HepG2 (cell line): ENCODE results near the gene KCTD16. TPM values are rescaled to one million over a fixed set of nuclear protein-coding genes. Genes with fewer than 3 reads are reported as not detected.

Experiments
- ATAC-seq: fragments of 200-7000 bp; cut with Tn5 transposase; 3 replicates; pipeline ENCODE4 v1.9.1; 2020; ENCODE audit warnings: mild to moderate bottlenecking, moderate library complexity
- BruUV-seq: library from RNA; stranded (reverse); fragments of 400-500 nt; replicated peaks from 2 replicates; lab custom pipeline; 2021; lab: Mats Ljungman, UMichigan
- CTCF ChIA-PET: fragments of 300-600 bp; formaldehyde crosslinking; extraction: SDS; loops from one replicate; lab custom pipeline; 2021; ENCODE audit warnings: low total read pairs, inconsistent platforms, low intra/inter-chr PET ratio; lab: Yijun Ruan, JAX
- POLR2A ChIA-PET: fragments of 350-600 bp; sonication (Branson Sonifier 250); formaldehyde crosslinking; loops from one replicate; lab custom pipeline; 2020; ENCODE audit warnings: antibody characterized with exemption, inconsistent platforms; lab: Yijun Ruan, JAX
- DNase-seq: peaks from one replicate; pipeline ENCODE4 v3.0.0-alpha.2; 2015; ENCODE audit warnings: low spot score
- FAIRE-seq: peaks from 3 replicates; lab custom pipeline; 2011; peaks lifted over from hg19 to GRCh38; lab: Jason Lieb, UNC
- H2AFZ ChIP-seq: one replicate; pipeline ENCODE4 v1.6.1; 2011; ENCODE audit warnings: low read length, inconsistent platforms
- H3K27ac ChIP-seq: fragments of 300-600 bp; 3 replicates; pipeline ENCODE4 v1.8.0; 2011; ENCODE audit warnings: mixed run types, mild to moderate bottlenecking, mixed read lengths, low read length, inconsistent platforms; ENCODE audit not compliant: insufficient read depth; ENCODE audit errors: extremely low read length
- H3K27me3 ChIP-seq, 2 experiments: fragments of 200-600 bp in 1 of 2; 2 replicates in 1 of 2; 3 replicates in 1 of 2; pipeline versions ENCODE4 v1.6.0 to v1.8.0; 2011; ENCODE audit warnings: low read length in 2 of 2, mild to moderate bottlenecking in 2 of 2, moderate library complexity in 2 of 2, inconsistent platforms in 1 of 2; ENCODE audit not compliant: insufficient read depth in 2 of 2, control insufficient read depth in 1 of 2
- H3K36me3 ChIP-seq, 2 experiments: fragments of 200-600 bp in 1 of 2; replicated peaks in 1 of 2; 2 replicates in 1 of 2; 3 replicates in 1 of 2; pipeline versions ENCODE4 v1.5.1 to v1.8.0; 2011; ENCODE audit warnings: low read length in 2 of 2, inconsistent platforms in 1 of 2; ENCODE audit not compliant: insufficient read depth in 2 of 2, control insufficient read depth in 1 of 2
- H3K4me1 ChIP-seq: 2 replicates; pipeline ENCODE4 v1.5.1; 2012; ENCODE audit warnings: low read length, inconsistent platforms; ENCODE audit not compliant: insufficient read depth
- H3K4me2 ChIP-seq: 2 replicates; pipeline ENCODE4 v1.6.0; 2011; ENCODE audit warnings: low read depth, low read length, inconsistent platforms
- H3K4me3 ChIP-seq, 3 experiments: fragments of 200-600 bp in 1 of 3; sonication (generic), shearing (Covaris generic) in 1 of 3; replicated peaks in 1 of 3; 2 replicates each; pipeline ENCODE4 v1.5.1; 2011 to 2016; ENCODE audit warnings: low read length in 3 of 3, inconsistent platforms in 2 of 3, low read depth in 2 of 3, mild to moderate bottlenecking in 2 of 3, control low read depth in 1 of 3, mixed read lengths in 1 of 3; ENCODE audit not compliant: insufficient read depth in 1 of 3
- H3K79me2 ChIP-seq: one replicate; pipeline ENCODE4 v1.6.1; 2011; ENCODE audit warnings: low read length, inconsistent platforms; ENCODE audit not compliant: insufficient read depth
- H3K9ac ChIP-seq: 2 replicates; pipeline ENCODE4 v1.6.0; 2011; ENCODE audit warnings: mild to moderate bottlenecking, low read depth, low read length, inconsistent platforms; ENCODE audit not compliant: insufficient read depth
- H3K9me3 ChIP-seq: 2 replicates; pipeline ENCODE4 v1.5.1; 2012; ENCODE audit warnings: mild to moderate bottlenecking, low read length
- H4K20me1 ChIP-seq: 2 replicates; pipeline ENCODE4 v1.6.0; 2011; ENCODE audit warnings: inconsistent platforms, mild to moderate bottlenecking, low read length, moderate library complexity; ENCODE audit not compliant: insufficient read depth
- AGO1 ChIP-seq: fragments of 200-400 bp; formaldehyde crosslinking; IDR thresholded peaks from 2 replicates; pipeline ENCODE4 v1.6.1; 2017; ENCODE audit warnings: mild to moderate bottlenecking, low read depth, low read length, moderate library complexity; ENCODE audit not compliant: poor library complexity, severe bottlenecking
- BCL6 ChIP-seq: IDR thresholded peaks from 2 replicates; pipeline ENCODE4 v1.6.1; 2016; ENCODE audit warnings: missing genetic modification reagents, missing compliant biosample characterization
- HOXA9 ChIP-seq: sonication (generic); formaldehyde crosslinking; IDR thresholded peaks from 2 replicates; pipeline ENCODE4 v1.8.1; 2022; ENCODE audit warnings: missing genetic modification reagents, mild to moderate bottlenecking, moderate library complexity, borderline replicate concordance
- MIER2 ChIP-seq: IDR thresholded peaks from 2 replicates; pipeline ENCODE4 v1.6.1; 2016; ENCODE audit warnings: missing biosample characterization, missing genetic modification reagents
- PAX8 ChIP-seq: sonication (generic); formaldehyde crosslinking; IDR thresholded peaks from 2 replicates; pipeline ENCODE4 v1.8.0; 2022; ENCODE audit warnings: mild to moderate bottlenecking, missing genetic modification reagents, borderline replicate concordance
- RBFOX2 ChIP-seq: fragments of 200-400 bp; formaldehyde crosslinking; IDR thresholded peaks from 2 replicates; pipeline ENCODE4 v1.6.1; 2017; ENCODE audit warnings: low read depth, mild to moderate bottlenecking, low read length
- SNRNP70 ChIP-seq: fragments of 200-400 bp; formaldehyde crosslinking; IDR thresholded peaks from 2 replicates; pipeline ENCODE4 v1.6.1; 2017; ENCODE audit warnings: mild to moderate bottlenecking, low read depth, low read length, moderate library complexity
- ZIK1 ChIP-seq: sonication (generic); formaldehyde crosslinking; IDR thresholded peaks from 2 replicates; pipeline ENCODE4 v1.5.0; 2020; ENCODE audit warnings: mild to moderate bottlenecking, low read depth, missing genetic modification reagents, borderline replicate concordance
- ZMYM4 ChIP-seq: sonication (generic); formaldehyde crosslinking; IDR thresholded peaks from 2 replicates; pipeline ENCODE4 v1.8.1; 2023; ENCODE audit warnings: mild to moderate bottlenecking, missing genetic modification reagents
- ZNF121 ChIP-seq: sonication (generic); formaldehyde crosslinking; IDR thresholded peaks from 2 replicates; pipeline ENCODE4 v1.5.0; 2020; ENCODE audit warnings: mild to moderate bottlenecking, missing genetic modification reagents
- ZNF672 ChIP-seq: sonication (generic); formaldehyde crosslinking; IDR thresholded peaks from 2 replicates; pipeline ENCODE4 v1.8.1; 2022; ENCODE audit warnings: missing genetic modification reagents
- WGBS: methylation state at CpG from one replicate; pipeline ENCODE4 v1.1.6; 2017; ENCODE audit warnings: low lambda C conversion rate; 5-methylcytosine and 5-hydroxymethylcytosine counted together
- in situ Hi-C: cut with HindIII; loops from 2 replicates; pipeline ENCODE4 v1.10.0; 2017; ENCODE audit warnings: low pct_unique_long_range_greater_than_20kb; ENCODE audit not compliant: extremely low pct_ligation_motif_present
- intact Hi-C: fragments of 100-400 bp; cut with micrococcal nuclease; formaldehyde crosslinking; loops from one replicate; pipeline ENCODE4 v1.10.0; 2022; ENCODE audit not compliant: unreplicated experiment
- polyA plus RNA-seq, 8 experiments: library from polyadenylated mRNA; depleted of rRNA in 3 of 8; stranded (reverse) in 7 of 8; unstranded in 1 of 8; fragments of >200 nt; fragmentation: Illumina TruSeq in 4 of 8; extraction: Trizol in 4 of 8; gene quantifications; 2 replicates each; pipeline versions ENCODE4 v1.2.1 to v1.2.3, GENCODE V29; 2011 to 2016; ENCODE audit warnings: low read depth in 4 of 8, missing spikeins in 1 of 8, mixed read lengths in 1 of 8; ENCODE audit not compliant: insufficient read depth in 1 of 8
- total RNA-seq, 5 experiments: library from RNA; depleted of rRNA; stranded (reverse); fragments of >200 nt; fragmentation: Illumina TruSeq; extraction: Trizol; gene quantifications; 2 replicates each; pipeline ENCODE4 v1.2.3, GENCODE V29; 2016; ENCODE audit warnings: low read depth in 1 of 5

Gene KCTD16
- total and polyA plus RNA-seq, 2 of the 13 experiments (the other 11 are each of a cell fraction or from before 2014, with no cell fraction given) = 0.02 to 0.09 TPM

DNA sequence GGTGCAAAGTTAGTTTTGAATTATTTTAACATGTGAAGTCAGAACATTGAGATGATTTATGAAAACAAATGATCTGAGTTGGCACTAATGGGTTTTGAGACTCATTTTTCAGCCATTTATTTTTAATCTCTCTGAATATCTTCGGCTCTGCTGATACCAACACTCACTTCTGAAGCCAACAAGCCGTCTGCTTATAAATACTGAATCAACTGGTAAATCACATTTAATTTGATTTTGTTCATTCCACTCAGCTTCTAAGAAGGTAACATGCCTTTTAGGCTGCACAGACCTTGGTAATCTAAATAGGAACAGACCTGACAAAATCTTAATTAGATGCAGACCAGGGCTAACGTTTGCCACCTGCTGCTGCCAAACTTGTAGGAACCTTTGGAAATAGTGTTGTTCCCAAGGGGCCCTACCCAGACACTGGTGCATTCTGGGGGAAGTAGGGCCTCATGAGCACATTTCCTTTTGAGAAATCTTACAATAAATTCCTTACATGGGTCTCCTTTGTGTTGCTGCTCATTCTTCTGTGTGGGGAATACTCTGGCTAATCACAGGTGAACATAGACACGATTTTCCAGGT, 182.2 kb downstream of the KCTD16 start:
- Histone ChIP-seq H2AFZ (no peak overlapping the region), H3K27me3 (no peaks in the 10 kb centered on the region), H3K9me3 (no peaks in the 10 kb centered on the region), H3K36me3 (no peaks in the 10 kb centered on the region), H4K20me1 (no peaks in the 10 kb centered on the region), H3K9ac (no peak overlapping the region), H3K79me2 (no peaks in the 10 kb centered on the region), H3K4me1 (no peaks in the 10 kb centered on the region), H3K4me3 (no peak overlapping the region), H3K27ac (no peak overlapping the region), H3K4me2 (no peak overlapping the region)
- FAIRE-seq (no peak), ATAC-seq (no peak), DNase-seq (no peak)
- in situ Hi-C loops (no loop called here), intact Hi-C loops (no loop called here)
- no peak for TF ChIP-seq BCL6
- TF ChIP-seq MIER2 (CRISPR knock-in tag) = no peak
- TF ChIP-seq RBFOX2 = no peak
- no peak for TF ChIP-seq PAX8 (CRISPR knock-in tag)
- TF ChIP-seq SNRNP70 = no peak
- TF ChIP-seq ZIK1 (CRISPR knock-in tag) = no peak
- no peak for TF ChIP-seq ZMYM4 (CRISPR knock-in tag)
- no peak for TF ChIP-seq HOXA9
- no peak for TF ChIP-seq AGO1
- TF ChIP-seq ZNF672 (CRISPR knock-in tag) = no peak
- TF ChIP-seq ZNF121 (CRISPR knock-in tag) = no peak
- no TSS peak for BruUV-seq
- ChIA-PET CTCF (no interaction called here), POLR2A (no interaction called here)
- WGBS = under 1% methylated on average over 4 of the region's 4 CpGs
